Activated gamma-delta T cell (primary cell): Measurements from ENCODE around the gene MTG2.

Experiments used
- DNase-seq: peaks from one replicate; lab custom pipeline; 2025; lab: John Stamatoyannopoulos, UW

The MTG2 gene

GRCh38 chr20:62219992-62220665, 37.3 kb downstream of the MTG2 start, which contains the start of gene HRH3:
TSS of gene HRH3 (minus strand) at chr20:62220278. CDS start at chr20:62219970, 308 bp downstream.
- DNase-seq: peak; percentile 34

GRCh38 chr20:62220666-62221568, 38.1 kb downstream of the MTG2 start:
- no peak for DNase-seq

GRCh38 chr20:62222266-62222850, 39.5 kb downstream of the MTG2 start:
- no peak for DNase-seq

GRCh38 chr20:62222972-62223371, 40.1 kb downstream of the MTG2 start:
- no peak for DNase-seq

GRCh38 chr20:62223571-62223970, 40.7 kb downstream of the MTG2 start:
- no peak for DNase-seq

- no peak for DNase-seq
Observed at GRCh38 chr20:62224113-62224855, 41.5 kb downstream of the MTG2 start.

GRCh38 chr20:62225026-62225425, 42.2 kb downstream of the MTG2 start:
- no peak for DNase-seq

- DNase-seq: no peak
Observed at GRCh38 chr20:62225820-62226635, 43.2 kb downstream of the MTG2 start.

GRCh38 chr20:62226707-62227590, 44.1 kb downstream of the MTG2 start:
- DNase-seq: no peak

GRCh38 chr20:62227591-62227976, 44.8 kb downstream of the MTG2 start:
- no peak for DNase-seq

- DNase-seq: no peak
Observed at GRCh38 chr20:62227977-62228958, 45.4 kb downstream of the MTG2 start.

- no peak for DNase-seq
Observed at GRCh38 chr20:62228982-62229545, 46.2 kb downstream of the MTG2 start.

- no peak for DNase-seq
Observed at GRCh38 chr20:62229667-62230066, 46.8 kb downstream of the MTG2 start.

GRCh38 chr20:62230276-62230675, 47.4 kb downstream of the MTG2 start:
- no peak for DNase-seq

- DNase-seq: no peak
Observed at GRCh38 chr20:62230696-62231095, 47.9 kb downstream of the MTG2 start.

GRCh38 chr20:62231292-62231691, 48.5 kb downstream of the MTG2 start:
- DNase-seq: no peak

- DNase-seq: no peak
Observed at GRCh38 chr20:62232194-62232593, 49.4 kb downstream of the MTG2 start.
